Astrocyte (in vitro differentiated cells and primary cell): ENCODE measurements around the gene NNAT. TPM values are rescaled to one million over a fixed set of nuclear protein-coding genes. Genes with fewer than 3 reads are reported as not detected.
A peak's percentile ranks its signal among the peaks of the same experiment; 100 is the strongest.
"Not testable (repeated sequence)": the region's sequence is repeated elsewhere in the genome, so short reads cannot be mapped to it uniquely, and the experiment has no call there.

Source experiments
- DNase-seq: peaks from one replicate; pipeline ENCODE4 v3.0.0-alpha.2; 2010; ENCODE audit warnings: low read depth
- FAIRE-seq: peaks from 2 replicates; lab custom pipeline; 2011; peaks lifted over from hg19 to GRCh38; lab: Jason Lieb, UNC
- H2AFZ ChIP-seq: 2 replicates; pipeline ENCODE4 v1.6.0; 2012; ENCODE audit warnings: low read depth, low read length, inconsistent platforms
- H3K27ac ChIP-seq: 2 replicates; pipeline ENCODE4 v1.5.1; 2011; ENCODE audit warnings: low read depth, low read length, inconsistent platforms
- H3K27me3 ChIP-seq: 2 replicates; pipeline ENCODE4 v1.6.0; 2011; ENCODE audit warnings: low read length, inconsistent platforms; ENCODE audit not compliant: insufficient read depth
- H3K36me3 ChIP-seq: 2 replicates; pipeline ENCODE4 v1.5.1; 2011; ENCODE audit warnings: low read length, inconsistent platforms; ENCODE audit not compliant: insufficient read depth
- H3K4me1 ChIP-seq: 2 replicates; pipeline ENCODE4 v1.5.1; 2011; ENCODE audit warnings: low read length, inconsistent platforms; ENCODE audit not compliant: insufficient read depth
- H3K4me2 ChIP-seq: 2 replicates; pipeline ENCODE4 v1.6.0; 2012; ENCODE audit warnings: low read length, inconsistent platforms
- H3K4me3 ChIP-seq: 2 replicates; pipeline ENCODE4 v1.5.1; 2011; ENCODE audit warnings: low read depth, mild to moderate bottlenecking, low read length, inconsistent platforms; ENCODE audit not compliant: insufficient read depth
- H3K79me2 ChIP-seq: 2 replicates; pipeline ENCODE4 v1.6.0; 2012; ENCODE audit warnings: mild to moderate bottlenecking, low read length, inconsistent platforms; ENCODE audit not compliant: insufficient read depth
- H3K9ac ChIP-seq: 2 replicates; pipeline ENCODE4 v1.6.0; 2012; ENCODE audit warnings: mild to moderate bottlenecking, low read length, inconsistent platforms
- H3K9me3 ChIP-seq: 2 replicates; pipeline ENCODE4 v1.5.1; 2012; ENCODE audit warnings: low read depth, mild to moderate bottlenecking, low read length, inconsistent platforms; ENCODE audit not compliant: insufficient read depth
- H4K20me1 ChIP-seq: 2 replicates; pipeline ENCODE4 v1.6.0; 2012; ENCODE audit warnings: low read length, inconsistent platforms; ENCODE audit not compliant: insufficient read depth
- H3K27ac Mint-ChIP-seq: one replicate; pipeline ENCODE4 v1.8.0; 2021; ENCODE audit warnings: mild to moderate bottlenecking, mixed read lengths; ENCODE audit not compliant: unreplicated experiment
- H3K27me3 Mint-ChIP-seq: one replicate; pipeline ENCODE4 v1.8.0; 2021; ENCODE audit warnings: low read depth, mixed read lengths; ENCODE audit not compliant: unreplicated experiment
- H3K36me3 Mint-ChIP-seq: one replicate; pipeline ENCODE4 v1.8.0; 2021; ENCODE audit warnings: low read depth, mixed read lengths; ENCODE audit not compliant: unreplicated experiment
- H3K4me1 Mint-ChIP-seq: one replicate; pipeline ENCODE4 v1.8.0; 2021; ENCODE audit warnings: low read depth, mixed read lengths; ENCODE audit not compliant: unreplicated experiment
- H3K4me3 Mint-ChIP-seq: one replicate; pipeline ENCODE4 v1.8.0; 2021; ENCODE audit warnings: mild to moderate bottlenecking, moderate library complexity, mixed read lengths; ENCODE audit not compliant: unreplicated experiment
- H3K9me3 Mint-ChIP-seq: one replicate; pipeline ENCODE4 v1.8.0; 2021; ENCODE audit warnings: mild to moderate bottlenecking, mixed read lengths; ENCODE audit not compliant: unreplicated experiment
- EZH2 ChIP-seq: IDR thresholded peaks from 2 replicates; pipeline ENCODE4 v1.6.1; 2012; ENCODE audit warnings: mild to moderate bottlenecking, low read length, inconsistent platforms; ENCODE audit not compliant: insufficient read depth
- total RNA-seq: library from RNA; stranded (reverse); gene quantifications from 2 replicates; pipeline ENCODE4 v1.2.1, GENCODE V29; 2021
- TF ChIP-seq, protein P1 (sequence below): IDR thresholded peaks from 2 replicates; pipeline ENCODE4 v1.5.1; 2011; ENCODE audit warnings: low read depth, mild to moderate bottlenecking, inconsistent platforms, low read length, moderate library complexity; ENCODE audit not compliant: insufficient read depth

The NNAT gene
- total RNA-seq, 1 donor from 2014 or later, result 3.6 TPM

DNA sequence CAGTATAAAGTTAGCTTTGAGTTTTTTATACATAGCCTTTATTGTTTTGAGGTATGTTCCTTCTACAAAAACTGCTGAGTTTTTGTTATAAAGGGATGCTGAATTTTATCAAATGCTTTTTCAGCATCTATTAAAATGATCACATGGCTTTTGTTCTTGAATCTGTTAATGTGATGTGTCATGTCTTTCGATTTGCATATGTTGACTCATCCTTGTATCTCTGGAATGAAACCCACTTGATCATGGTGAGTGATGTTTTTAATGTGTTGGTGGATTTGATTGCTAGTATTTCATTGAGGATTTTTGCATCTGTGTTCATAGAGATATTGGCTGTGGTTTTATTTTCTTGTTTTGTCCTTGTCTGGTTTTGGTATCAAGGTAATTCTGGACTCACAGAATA lies 31.4 kb downstream of the NNAT start:
- FAIRE-seq, result no peak
- Mint-ChIP-seq H3K36me3 (no peaks in the 10 kb centered on the region), H3K27me3 (peaks cover 9% of the 10 kb centered on the region), H3K9me3 (no peaks in the 10 kb centered on the region), H3K27ac (no peak overlapping the region), H3K4me3 (no peak overlapping the region), H3K4me1 (no peaks in the 10 kb centered on the region)
- Histone ChIP-seq H3K4me1 (no peaks in the 10 kb centered on the region), H3K27me3 (peaks cover 10% of the 10 kb centered on the region), H2AFZ (no peak overlapping the region), H3K36me3 (no peaks in the 10 kb centered on the region), H3K27ac (no peak overlapping the region), H3K79me2 (no peaks in the 10 kb centered on the region), H3K4me3 (no peak overlapping the region), H3K9ac (no peak overlapping the region), H3K4me2 (no peak overlapping the region), H3K9me3 (no peaks in the 10 kb centered on the region), H4K20me1 (no peaks in the 10 kb centered on the region)
- TF ChIP-seq, protein P1, sequence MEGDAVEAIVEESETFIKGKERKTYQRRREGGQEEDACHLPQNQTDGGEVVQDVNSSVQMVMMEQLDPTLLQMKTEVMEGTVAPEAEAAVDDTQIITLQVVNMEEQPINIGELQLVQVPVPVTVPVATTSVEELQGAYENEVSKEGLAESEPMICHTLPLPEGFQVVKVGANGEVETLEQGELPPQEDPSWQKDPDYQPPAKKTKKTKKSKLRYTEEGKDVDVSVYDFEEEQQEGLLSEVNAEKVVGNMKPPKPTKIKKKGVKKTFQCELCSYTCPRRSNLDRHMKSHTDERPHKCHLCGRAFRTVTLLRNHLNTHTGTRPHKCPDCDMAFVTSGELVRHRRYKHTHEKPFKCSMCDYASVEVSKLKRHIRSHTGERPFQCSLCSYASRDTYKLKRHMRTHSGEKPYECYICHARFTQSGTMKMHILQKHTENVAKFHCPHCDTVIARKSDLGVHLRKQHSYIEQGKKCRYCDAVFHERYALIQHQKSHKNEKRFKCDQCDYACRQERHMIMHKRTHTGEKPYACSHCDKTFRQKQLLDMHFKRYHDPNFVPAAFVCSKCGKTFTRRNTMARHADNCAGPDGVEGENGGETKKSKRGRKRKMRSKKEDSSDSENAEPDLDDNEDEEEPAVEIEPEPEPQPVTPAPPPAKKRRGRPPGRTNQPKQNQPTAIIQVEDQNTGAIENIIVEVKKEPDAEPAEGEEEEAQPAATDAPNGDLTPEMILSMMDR, result no peak
- TF ChIP-seq EZH2, result no peak
- DNase-seq, result peak; percentile 39

DNA sequence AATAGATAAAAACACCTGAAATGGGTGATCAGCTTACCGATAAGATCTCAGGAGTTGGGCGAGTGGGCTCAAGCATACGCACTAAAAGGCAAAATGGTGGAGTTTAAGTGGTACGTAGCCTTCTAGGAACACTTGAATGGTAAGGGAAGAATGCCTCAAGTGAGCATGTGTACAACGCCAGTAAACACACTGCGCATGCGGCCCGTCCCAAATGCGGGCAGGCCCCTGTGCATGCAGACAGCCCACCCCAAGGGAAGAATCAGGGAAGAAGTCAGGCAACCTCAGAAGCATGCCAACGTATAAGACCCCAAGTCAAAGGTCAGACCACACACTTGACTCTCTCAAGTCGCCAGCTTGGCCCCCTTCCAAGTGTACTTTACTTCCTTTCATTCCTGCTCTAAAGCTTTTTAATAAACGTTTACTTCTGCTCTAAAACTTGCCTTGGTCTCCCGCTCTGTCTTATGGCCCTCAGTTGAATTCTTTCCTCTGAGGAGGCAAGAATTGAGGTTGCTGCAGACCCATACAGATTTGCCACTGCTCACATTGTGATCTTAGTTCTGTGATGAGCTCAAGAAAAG lies 33.8 kb downstream of the NNAT start:
- H3K4me3 Mint-ChIP-seq, H3K36me3 ChIP-seq, H3K4me1 Mint-ChIP-seq, FAIRE-seq, H3K4me1 ChIP-seq, H3K27ac Mint-ChIP-seq, H3K9ac ChIP-seq, H3K27ac ChIP-seq, H3K36me3 Mint-ChIP-seq, DNase-seq, H3K9me3 Mint-ChIP-seq, H2AFZ ChIP-seq, H4K20me1 ChIP-seq, H3K79me2 ChIP-seq, H3K4me3 ChIP-seq, H3K9me3 ChIP-seq, H3K4me2 ChIP-seq: not testable (repeated sequence)
- H3K27me3 ChIP-seq, result peaks cover 10% of the 10 kb centered on the region
- H3K27me3 Mint-ChIP-seq, result peaks cover 11% of the 10 kb centered on the region

DNA sequence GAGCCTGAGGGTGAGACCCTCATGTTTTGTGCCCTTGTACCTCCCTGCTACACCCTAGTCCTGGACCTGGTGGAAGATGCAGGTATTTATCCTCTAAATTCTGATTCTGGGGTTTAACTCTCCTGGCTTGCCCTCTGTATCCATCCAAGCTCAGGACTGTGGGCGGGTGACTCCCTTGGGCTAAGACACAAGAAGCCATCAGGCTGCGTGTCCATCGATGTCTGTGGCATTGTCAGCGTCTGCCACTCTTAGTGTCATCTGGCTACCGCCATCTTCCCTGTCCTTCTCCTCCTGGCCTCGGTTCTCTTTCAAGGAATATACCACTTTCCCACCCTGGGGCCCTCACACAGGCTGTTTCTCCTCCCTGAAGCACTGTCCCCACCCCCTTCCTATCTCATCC lies 35.5 kb downstream of the NNAT start:
- Mint-ChIP-seq H3K4me3 (no peak overlapping the region), H3K27ac (no peak overlapping the region), H3K9me3 (no peaks in the 10 kb centered on the region), H3K36me3 (no peaks in the 10 kb centered on the region), H3K4me1 (no peaks in the 10 kb centered on the region), H3K27me3 (peaks cover 15% of the 10 kb centered on the region)
- DNase-seq (no peak), FAIRE-seq (no peak)
- H3K4me1 ChIP-seq, result no peaks in the 10 kb centered on the region
- peaks cover 10% of the 10 kb centered on the region for H3K27me3 ChIP-seq
- H4K20me1 ChIP-seq, result no peaks in the 10 kb centered on the region
- no peak overlapping the region for H3K9ac ChIP-seq
- H3K36me3 ChIP-seq, result no peaks in the 10 kb centered on the region
- H3K9me3 ChIP-seq, result no peaks in the 10 kb centered on the region
- H3K4me3 ChIP-seq, result no peak overlapping the region
- no peak for TF ChIP-seq EZH2
- TF ChIP-seq, protein P1, result no peak
- H3K79me2 ChIP-seq, result no peaks in the 10 kb centered on the region
- no peak overlapping the region for H3K27ac ChIP-seq
- no peak overlapping the region for H2AFZ ChIP-seq
- H3K4me2 ChIP-seq, result no peak overlapping the region
